Raji (cell line): ENCODE data around the gene CCDC80.

Source experiments
- POLR2A ChIP-seq: IDR thresholded peaks from 2 replicates; pipeline ENCODE4 v1.6.1; 2011; ENCODE audit warnings: low read depth, low read length, control low read depth; ENCODE audit not compliant: insufficient read depth

Gene CCDC80

DNA sequence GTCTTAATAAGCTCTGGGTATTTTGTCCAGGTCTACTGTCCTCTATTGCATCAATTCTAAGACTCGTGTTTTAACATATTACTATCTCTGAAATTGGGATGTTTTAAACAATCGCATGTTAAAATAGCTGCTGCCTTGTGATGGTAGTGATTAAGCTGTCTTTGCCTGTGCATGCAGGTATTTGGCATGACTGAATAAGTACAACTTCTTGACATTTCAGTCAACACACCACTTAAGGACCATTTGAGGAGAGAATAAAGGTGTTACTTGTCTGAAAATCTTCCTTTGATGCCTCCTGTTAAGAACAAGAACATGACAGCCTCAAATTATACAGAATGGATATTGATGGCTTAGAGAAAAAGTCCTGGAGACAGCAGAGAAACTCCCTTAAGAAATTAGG lies 46.1 kb downstream of the CCDC80 start:
- TF ChIP-seq POLR2A = no peak

DNA sequence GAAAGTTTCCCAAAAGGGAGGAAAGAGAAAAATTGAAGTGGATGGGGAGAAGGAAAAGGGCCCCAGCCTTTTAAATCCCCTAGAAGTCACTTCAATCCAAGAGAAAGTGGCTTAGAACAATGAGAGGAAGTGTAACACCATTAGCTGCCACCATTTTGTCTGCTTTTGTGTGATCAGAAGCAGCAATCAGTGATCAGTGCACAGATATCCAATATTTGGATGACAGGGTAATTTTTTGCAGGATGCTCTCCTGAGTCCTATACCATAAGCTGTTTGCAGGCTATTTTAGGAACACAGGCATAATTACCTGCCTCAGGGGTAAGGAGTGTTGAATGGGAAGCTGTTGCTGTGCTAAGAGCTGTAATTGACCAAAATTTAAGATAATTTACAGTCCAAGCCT lies 47.7 kb downstream of the CCDC80 start:
- TF ChIP-seq POLR2A = no peak

DNA sequence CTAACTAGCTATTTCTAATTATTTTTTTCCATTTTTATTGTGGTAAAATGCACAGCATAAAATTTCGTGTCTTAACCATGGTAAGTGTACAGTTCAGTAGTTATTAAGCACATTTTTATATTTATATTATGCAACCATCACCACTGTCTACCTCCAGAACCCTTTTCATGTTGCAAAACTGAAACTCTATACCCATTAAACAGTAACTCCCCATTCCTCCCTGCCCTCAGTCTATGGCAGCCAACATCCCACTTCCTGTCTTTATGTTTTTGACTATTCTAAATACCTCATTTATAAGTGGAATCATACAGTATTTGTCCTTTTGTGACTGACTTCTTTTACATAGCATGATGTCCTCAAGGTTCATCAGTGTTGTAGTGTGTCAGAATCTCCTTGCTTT lies 53.6 kb downstream of the CCDC80 start:
- no peak for TF ChIP-seq POLR2A

DNA sequence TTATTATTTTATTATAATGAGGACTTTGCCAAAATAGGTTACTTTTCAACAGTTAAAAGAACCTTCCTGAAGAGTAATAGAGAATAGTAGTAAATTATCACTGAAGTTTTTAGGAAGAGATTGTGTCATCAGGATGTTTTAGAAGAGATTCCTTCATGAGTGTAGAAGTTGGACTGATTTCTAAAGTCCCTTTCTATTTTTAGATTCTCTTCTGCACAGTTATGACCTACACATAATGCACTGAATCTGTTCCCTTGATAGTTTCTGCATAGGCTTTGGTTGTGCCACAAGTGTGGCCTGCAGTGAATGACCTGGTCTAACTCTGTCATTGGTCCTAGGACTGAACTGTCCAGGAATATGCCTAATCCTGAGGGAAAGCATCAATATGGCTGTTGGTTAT lies 55.2 kb downstream of the CCDC80 start:
- no peak for TF ChIP-seq POLR2A

DNA sequence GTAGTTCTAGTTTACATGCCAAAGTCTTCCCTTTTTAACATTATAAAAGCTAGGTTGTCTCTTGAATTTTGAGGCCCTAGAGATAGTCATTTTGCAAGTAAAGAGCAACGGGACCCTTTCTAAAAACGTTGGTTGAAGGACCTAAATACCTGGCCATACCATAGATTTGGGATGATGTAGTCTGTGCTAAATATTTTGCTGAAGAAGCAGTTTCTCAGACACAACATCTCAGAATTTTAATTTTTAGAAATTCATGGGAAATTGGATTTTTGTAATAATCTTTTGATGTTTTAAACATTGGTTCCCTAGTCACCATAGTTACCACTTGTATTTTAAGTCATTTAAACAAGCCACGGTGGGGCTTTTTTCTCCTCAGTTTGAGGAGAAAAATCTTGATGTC lies 57.8 kb downstream of the CCDC80 start:
- TF ChIP-seq POLR2A = no peak

DNA sequence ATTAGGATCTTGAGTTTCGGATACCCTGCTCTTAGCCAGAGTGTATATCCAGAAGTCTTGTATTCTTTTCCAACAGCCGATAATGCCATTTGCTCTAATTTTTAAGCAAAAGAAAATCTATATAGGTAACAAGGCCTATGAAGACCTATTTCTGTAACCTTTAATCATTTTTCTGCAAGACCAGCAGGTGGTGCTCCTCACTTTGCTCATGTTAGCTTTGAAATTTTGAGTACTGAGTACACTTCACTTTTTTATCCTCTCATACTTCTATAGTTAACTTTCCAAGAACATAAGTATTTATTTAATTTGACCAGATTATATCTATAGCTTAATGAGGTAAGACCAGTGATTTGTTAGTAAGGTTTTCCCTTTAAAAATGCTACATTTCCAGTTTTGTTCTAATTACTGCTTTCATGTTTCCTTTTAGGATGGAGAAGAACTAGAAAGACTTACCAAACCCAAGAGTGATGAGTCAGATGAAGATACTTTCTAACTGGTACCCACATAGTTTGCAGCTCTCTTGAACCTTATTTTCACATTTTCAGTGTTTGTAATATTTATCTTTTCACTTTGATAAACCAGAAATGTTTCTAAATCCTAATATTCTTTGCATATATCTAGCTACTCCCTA lies 58.6 kb downstream of the CCDC80 start:
- no peak for TF ChIP-seq POLR2A

DNA sequence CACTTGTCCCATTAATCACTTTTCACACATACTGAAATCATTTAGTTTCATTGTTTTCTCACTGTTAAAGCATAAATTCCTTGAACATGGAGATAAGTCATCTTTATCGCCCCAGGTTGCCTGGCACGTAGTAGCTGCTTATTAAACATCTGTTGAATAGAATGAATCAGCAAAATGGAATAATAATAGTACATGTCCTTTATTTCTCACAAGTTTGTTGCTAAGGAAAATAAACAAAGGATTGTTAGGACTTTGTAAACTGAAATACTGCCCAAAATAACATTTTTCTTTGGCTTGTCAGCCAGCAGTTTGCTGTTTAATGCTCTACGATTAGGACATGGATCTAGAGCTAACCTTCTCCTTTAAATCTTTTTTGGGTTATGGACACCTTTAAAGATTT lies 61.2 kb downstream of the CCDC80 start:
- no peak for TF ChIP-seq POLR2A

DNA sequence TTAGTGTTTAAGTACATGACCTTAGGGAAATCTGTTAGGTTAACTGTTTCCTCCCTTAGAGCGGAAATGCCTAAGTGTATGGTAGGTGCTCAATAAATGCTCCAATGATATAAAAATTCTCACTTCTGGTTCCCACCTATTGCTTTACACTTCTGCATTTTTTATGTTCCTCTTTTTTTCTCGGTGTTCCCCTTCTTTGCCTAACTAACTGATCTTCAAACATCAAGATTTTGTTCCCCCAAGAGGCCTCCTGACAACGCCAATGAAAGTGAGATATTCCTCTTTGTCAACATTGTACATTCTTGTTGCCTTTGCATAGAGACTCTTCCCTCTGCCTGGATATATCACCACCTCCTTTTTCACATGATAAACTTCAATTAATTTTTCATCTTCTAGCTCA lies 61.7 kb downstream of the CCDC80 start:
- TF ChIP-seq POLR2A = no peak

DNA sequence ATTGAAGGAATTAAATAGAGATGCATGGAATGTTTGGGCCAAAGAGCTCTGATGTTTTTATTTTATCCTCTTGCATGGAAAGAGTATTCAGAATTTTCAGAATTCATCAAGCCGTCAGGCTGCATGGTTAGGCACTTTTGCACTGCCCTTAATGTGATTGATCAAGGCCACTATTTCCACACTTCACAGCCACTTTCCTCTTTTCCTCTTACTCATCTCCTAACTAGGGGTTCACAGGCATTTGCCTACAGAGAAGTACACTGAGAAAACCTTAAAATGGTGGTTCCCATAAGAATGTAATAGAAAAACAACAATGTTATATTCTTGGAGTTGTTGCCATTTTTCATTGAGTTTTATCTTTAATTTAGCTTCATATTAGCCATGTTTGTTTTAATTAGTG lies 68.2 kb downstream of the CCDC80 start:
- no peak for TF ChIP-seq POLR2A

DNA sequence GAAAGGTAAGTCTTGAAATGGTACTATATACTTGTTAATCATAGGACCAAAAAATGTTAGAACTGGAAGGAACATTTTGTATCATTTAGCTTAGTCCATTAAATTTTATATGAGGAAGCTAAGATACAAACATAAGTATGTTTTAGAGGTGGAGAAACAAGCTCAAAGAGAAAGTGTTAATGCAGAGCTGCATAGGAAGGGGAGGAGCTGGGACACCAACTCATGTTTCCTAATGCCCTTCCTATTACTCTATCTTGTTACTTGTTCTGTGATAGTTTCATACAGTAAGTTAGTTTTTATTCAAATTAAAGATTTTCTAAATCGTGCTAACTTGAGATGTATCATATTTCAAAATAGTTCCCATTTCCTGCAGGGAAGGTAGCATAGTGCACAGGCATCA lies 71.7 kb downstream of the CCDC80 start:
- TF ChIP-seq POLR2A = no peak

DNA sequence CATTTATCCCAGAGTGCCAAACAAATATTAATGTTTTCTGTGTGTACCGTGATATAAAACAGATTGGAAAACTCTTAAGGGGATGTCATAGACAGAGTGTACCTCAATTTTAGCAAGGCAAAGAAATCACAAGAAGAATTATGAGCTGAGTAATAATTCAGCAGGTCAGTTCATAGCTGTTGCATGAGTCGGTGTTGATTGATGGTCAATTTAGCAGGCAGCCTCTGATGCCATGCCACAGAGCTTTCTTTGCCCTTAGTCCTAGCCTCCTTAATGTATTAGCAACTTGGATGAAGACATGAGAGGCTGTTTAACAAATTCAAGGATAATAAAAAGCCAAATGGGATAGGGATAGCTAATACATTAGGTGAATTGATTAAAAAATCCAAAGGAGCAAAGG lies 72.3 kb downstream of the CCDC80 start:
- TF ChIP-seq POLR2A = no peak

DNA sequence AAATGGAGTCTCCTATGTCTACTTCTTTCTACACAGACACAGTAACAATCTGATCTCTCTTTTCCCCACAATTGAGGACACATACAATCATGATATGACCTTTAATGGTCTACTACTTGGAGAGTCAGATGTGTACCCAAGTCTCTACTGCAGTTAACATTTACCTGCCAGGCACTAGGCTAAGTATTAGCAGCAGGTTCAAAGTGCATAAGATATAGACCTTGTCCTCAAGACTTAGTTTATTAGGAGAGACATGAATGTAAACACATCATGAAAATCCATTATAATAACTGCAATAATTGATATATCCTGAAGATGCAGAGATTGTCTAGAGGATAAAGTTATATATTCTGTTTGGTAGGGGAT lies 76.0 kb downstream of the CCDC80 start:
- no peak for TF ChIP-seq POLR2A

DNA sequence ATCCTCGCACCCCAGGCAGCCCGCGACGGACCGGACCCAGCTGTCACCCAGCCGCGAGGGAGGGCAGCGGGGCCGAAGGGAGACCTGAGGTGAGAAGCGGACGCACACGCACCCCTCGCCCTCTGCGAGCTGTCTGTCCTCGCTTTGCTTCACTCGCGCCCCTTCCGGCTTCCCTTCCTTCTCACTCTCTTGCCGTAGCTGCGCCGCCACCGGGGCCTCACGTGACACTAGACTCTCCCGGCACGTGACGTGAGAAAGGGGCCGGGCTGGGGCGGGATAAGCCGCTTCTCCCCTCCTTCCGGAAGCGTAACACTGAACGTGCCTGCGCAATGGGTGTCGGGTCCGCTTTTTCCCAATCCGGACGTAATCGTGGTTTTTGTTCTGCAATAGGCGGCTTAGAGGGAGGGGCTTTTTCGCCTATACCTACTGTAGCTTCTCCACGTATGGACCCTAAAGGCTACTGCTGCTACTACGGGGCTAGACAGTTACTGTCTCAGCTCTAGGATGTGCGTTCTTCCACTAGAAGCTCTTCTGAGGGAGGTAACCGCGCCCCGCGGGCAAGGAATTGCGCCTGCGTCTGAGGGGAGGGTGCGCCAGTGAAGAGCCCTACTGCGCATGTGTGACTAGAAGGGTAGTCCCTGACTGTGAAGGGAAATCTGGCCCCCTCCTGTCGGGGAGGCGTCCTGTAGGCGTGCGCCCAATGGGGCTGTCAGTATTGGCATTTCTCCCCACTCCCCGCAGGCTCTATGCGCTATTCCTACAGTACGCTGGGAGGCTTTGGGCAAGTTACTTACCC lies 79.0 kb downstream of the CCDC80 start, which contains the start of the genes ATG3 and SLC35A5:
ATG3 (minus strand) TSS at position 229 of the 796 bp plus-strand sequence. CDS start 434 bp downstream, outside the sequence.
SLC35A5 (plus strand) TSS at position 312 of the 796 bp plus-strand sequence. CDS start 1,359 bp downstream, outside the sequence.
- TF ChIP-seq POLR2A = peak; percentile 88

DNA sequence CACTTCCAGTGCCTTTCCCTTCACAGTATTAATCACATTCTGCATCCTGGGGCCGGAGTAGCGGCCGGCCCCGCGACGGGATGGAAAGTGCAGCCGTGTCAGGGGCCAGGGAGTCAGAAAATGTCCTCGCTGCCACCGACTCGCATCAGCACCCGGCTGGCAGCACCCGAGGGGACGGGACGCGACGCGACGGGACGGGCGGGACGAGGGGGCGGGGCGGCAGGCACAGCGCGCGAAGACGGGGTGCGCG lies 79.5 kb downstream of the CCDC80 start:
- TF ChIP-seq POLR2A = no peak

DNA sequence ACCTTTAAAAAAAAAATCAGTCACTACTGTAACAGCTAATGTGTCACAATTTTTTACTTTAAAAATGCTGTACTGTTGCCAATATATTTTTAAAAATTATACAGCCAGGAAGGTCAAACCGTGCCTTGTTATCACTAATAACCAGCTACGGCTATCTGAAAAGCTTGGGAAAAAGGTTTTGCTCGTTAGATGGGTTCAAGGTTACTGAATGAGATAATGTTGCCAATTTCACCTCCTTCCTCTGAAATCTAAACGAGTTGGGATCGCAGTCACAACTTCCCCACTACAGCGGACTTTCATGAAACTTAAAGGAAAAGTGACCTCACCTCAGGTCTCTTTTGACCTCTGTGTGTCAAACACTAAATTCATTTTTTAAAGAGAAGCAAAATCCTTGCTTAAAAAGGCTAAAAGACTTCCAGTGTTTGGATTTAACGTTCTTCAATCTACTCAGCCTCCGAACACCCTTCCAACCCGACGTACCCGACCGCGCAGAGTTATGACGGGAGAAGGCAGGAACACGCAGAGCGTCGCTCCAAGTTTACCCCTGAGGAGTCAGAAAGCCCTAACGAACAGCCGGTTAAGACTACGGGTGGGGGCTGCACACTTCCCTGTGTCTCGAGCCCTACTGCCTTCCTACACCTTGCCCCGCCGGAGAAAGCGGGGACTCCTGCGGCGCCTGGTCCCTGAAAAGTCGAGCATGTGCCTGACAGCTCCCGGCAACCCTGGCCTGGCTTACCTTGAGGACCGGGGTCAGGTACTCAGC lies 80.0 kb downstream of the CCDC80 start:
- no peak for TF ChIP-seq POLR2A

DNA sequence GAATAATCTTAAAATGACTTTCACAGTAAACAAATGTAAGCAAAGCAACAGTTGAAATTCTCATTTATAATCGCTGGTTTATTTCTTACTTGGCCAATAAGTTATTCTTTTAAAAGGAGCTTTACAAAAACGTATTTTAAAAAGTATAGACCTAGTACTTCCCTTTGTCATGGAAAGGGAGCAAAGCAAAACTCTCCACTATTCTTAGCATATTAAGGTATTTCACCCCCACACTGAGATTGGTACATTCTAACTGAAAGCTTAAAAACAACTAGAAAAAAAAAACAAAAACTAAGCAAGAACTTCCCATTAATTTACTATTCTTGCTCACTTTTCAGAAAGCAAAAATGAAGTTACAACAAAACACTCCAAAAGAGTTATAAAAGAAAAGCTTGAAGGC lies 80.6 kb downstream of the CCDC80 start:
- TF ChIP-seq POLR2A = no peak
